ENCODE data around the gene TMEM97. TPM values are rescaled to one million over a fixed set of nuclear protein-coding genes. Genes with fewer than 3 reads are reported as not detected.

Gene TMEM97
- total and polyA plus RNA-seq, 8 donors: 27.0 to 69.3 (median 45.0) TPM

DNA sequence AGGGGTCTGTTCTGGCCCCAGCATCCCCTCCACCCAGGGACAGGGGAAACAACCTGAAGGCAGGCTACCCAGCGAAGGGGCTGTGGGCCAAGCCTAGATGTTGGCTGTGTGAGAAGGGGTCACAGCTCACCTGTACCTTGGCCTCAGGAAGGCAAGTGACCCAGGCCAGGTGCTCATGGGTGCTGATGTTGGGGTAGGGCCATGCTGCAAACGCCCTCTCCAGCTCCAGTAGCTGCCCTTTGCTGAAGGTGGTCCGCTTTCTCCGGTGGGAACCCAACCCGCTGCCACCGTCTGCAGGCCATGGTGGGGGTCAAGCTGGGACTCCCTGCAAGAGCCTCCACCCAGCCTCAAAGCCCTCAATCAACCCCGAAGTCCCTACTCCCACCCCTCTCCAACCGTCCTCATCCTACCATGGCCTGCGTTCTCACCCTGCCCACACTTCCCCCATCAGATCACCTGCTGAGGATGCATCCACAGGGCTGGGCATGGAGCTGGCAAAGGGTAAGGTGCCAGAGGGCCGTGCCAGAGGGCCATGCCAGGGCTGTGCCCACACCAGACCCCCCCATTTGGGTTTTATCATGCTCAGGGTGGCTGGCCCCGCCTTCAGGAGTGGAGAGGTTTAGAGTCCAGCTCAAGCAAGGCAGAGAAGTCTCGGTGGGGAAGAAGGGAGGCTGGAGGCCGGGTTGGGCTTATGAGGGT lies 45.8 kb downstream of the TMEM97 start, which contains the start of gene SEBOX:
Gene SEBOX (minus strand): TSS at position 535 of the 699 bp plus-strand sequence. CDS start 48 bp downstream, at position 487.
- Histone ChIP-seq H3K4me1 (no peaks in the 10 kb centered on the region), H3K27ac (no peak within 1 kb of the TSS), H3K36me3 (peaks cover 0 to 55% of the 10 kb centered on the region in 2 donors), H3K9me3 (no peaks in the 10 kb centered on the region), H3K27me3 (no peaks in the 10 kb centered on the region), H3K4me3 (no peak within 1 kb of the TSS)
- intact Hi-C loops (cut with DNase I): no loop called here
- TF ChIP-seq, protein P1, sequence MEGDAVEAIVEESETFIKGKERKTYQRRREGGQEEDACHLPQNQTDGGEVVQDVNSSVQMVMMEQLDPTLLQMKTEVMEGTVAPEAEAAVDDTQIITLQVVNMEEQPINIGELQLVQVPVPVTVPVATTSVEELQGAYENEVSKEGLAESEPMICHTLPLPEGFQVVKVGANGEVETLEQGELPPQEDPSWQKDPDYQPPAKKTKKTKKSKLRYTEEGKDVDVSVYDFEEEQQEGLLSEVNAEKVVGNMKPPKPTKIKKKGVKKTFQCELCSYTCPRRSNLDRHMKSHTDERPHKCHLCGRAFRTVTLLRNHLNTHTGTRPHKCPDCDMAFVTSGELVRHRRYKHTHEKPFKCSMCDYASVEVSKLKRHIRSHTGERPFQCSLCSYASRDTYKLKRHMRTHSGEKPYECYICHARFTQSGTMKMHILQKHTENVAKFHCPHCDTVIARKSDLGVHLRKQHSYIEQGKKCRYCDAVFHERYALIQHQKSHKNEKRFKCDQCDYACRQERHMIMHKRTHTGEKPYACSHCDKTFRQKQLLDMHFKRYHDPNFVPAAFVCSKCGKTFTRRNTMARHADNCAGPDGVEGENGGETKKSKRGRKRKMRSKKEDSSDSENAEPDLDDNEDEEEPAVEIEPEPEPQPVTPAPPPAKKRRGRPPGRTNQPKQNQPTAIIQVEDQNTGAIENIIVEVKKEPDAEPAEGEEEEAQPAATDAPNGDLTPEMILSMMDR (IDR thresholded peaks at IDR 0.05): no peak
- DNase-seq (no peak), ATAC-seq (no peak)

DNA sequence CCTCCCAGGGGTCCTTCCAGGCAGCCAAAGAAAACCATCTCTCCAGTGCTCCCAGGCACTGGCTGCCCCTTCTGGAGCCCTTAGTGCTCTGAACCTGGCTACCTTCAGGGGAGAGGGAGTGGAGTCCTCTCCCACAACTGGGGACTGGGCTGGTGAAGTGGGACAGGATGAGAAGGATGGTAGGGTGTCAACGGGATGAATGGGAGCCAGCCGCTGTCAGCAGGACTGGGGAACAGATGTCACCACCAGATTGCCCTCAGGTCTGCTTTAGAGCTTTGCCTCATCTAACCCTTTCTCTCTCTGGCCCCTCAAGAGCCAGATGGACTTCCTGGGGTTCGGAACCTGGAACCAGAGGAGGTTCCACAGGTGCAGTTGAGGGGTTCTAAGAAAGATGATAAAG lies 46.5 kb downstream of the TMEM97 start:
- Histone ChIP-seq H3K27ac (no peak overlapping the region), H3K4me1 (peaks cover 0 to 6% of the 10 kb centered on the region in 2 donors), H3K27me3 (peaks cover 0 to under 1% of the 10 kb centered on the region in 2 donors), H3K36me3 (peaks cover 0 to 48% of the 10 kb centered on the region in 2 donors), H3K4me3 (no peak overlapping the region), H3K9me3 (no peaks in the 10 kb centered on the region)
- TF ChIP-seq, protein P1 (IDR thresholded peaks at IDR 0.05): no peak
- ATAC-seq (no peak), DNase-seq (no peak)
- intact Hi-C loops (cut with DNase I): no loop called here

DNA sequence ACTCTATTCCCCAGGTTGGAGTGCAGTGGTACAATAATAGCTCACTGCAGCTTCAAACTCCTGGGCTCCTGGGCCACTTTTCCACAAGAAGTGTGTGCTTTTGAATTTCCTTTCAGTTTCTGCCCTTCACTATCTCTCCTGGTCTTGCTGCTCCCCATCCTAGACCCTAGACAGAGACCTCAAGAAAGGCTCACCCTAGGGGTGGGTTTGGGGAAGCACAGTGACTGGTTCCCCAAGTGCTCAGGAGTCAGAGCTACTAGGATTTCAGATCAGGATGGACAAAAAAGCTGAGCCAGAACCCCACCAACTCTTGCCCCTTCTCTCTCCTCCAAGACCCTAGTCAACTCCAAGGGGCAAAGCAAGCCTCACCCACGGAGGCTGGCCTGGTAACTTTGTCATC lies 47.6 kb downstream of the TMEM97 start:
- Histone ChIP-seq H3K36me3 (peaks cover 0 to 37% of the 10 kb centered on the region in 2 donors), H3K9me3 (no peaks in the 10 kb centered on the region), H3K4me1 (peaks cover 0 to 16% of the 10 kb centered on the region in 2 donors), H3K27me3 (peaks cover 0 to 11% of the 10 kb centered on the region in 2 donors), H3K27ac (no peak overlapping the region), H3K4me3 (no peak overlapping the region)
- intact Hi-C loops (cut with DNase I): no loop called here
- ATAC-seq: no peak
- no peak for DNase-seq
- TF ChIP-seq, protein P1 (IDR thresholded peaks at IDR 0.05): no peak

DNA sequence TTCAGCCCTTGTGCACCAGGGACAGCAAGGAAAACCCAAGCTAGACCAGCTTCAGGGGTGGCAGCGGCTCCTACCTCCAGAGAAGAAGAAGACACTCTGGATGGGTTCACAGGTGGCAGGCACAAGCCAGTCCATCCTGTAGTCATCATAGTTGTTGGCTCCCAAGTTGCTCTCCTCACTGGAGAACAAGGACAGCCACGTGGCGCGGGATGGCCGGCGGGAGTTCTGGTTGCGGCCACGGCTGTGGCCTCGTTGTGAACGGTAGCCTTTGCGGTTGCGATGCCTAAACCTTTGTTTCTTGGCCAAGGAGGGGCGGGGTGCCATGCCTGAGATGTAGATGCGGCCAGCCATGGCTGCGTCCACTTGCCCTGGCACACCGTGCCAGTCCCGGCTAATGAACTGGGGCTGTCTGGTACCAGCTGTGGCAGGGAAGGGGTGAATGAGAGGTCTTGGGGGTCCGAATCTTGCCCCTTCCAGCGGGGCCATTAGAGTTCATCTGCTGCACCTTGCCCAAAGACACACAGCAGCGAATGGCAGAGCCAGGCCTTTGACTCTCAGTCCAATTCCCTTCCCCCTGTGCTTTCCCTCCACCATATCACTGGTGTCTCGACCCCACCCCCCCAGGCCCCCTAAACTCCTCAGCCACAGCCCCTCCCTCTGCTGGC lies 48.8 kb downstream of the TMEM97 start:
- Histone ChIP-seq H3K36me3 (peaks cover 0 to 26% of the 10 kb centered on the region in 2 donors), H3K4me3 (no peak overlapping the region), H3K27ac (no peak overlapping the region), H3K27me3 (peaks cover 0 to 23% of the 10 kb centered on the region in 2 donors), H3K4me1 (peaks cover 6 to 28% of the 10 kb centered on the region in 2 donors), H3K9me3 (no peaks in the 10 kb centered on the region)
- DNase-seq (no peak), ATAC-seq (no peak)
- TF ChIP-seq, protein P1 (IDR thresholded peaks at IDR 0.05): no peak
- intact Hi-C loops (cut with DNase I): no loop called here

DNA sequence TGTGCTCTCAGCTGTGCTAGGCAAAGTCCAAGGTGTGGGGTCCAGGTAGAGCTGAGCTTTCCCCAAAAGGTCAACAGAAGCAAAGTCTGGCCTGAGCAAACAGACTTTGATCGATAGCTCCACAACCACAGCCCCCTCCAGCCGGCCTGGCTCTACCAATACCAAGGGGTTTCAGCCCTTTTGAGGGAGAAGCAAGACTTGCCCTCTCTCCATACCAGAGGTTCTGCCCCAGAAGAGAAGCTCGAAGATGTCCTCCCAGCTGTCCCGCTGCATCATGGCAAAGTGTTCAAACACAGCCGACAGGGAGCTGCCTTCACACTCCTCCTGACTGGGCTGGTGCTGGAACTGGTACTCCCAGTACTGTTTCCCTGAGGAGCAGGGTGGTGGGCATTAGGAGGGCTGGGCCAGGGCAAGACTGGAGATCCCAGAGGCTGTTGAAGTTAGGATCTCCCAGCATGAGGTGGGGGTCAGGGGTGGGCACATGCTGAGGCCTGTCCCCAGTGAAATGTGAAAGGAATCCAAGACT lies 49.4 kb downstream of the TMEM97 start:
- no peak overlapping the region for H3K27ac ChIP-seq
- peaks cover 0 to 29% of the 10 kb centered on the region in 2 donors for H3K27me3 ChIP-seq
- ATAC-seq: no peak
- DNase-seq: no peak
- intact Hi-C loops (cut with DNase I): no loop called here
- TF ChIP-seq, protein P1 (IDR thresholded peaks at IDR 0.05): no peak
- H3K9me3 ChIP-seq: no peaks in the 10 kb centered on the region
- peaks cover 7 to 32% of the 10 kb centered on the region in 2 donors for H3K4me1 ChIP-seq
- H3K4me3 ChIP-seq: no peak overlapping the region
- peaks cover 0 to 20% of the 10 kb centered on the region in 2 donors for H3K36me3 ChIP-seq

All from left lung (tissue), 10 donors.